Left ventricle myocardium inferior (tissue), 1 donor: ENCODE results near the gene ARHGEF39. TPM values are rescaled to one million over a fixed set of nuclear protein-coding genes. Genes with fewer than 3 reads are reported as not detected.

Experiments
- DNase-seq: peaks from one replicate; pipeline ENCODE4 v3.0.0-alpha.2; 2020
- H3K27ac ChIP-seq: fragments of 200-600 bp; replicated peaks from 2 replicates; pipeline ENCODE4 v1.8.0; 2021
- H3K27me3 ChIP-seq: fragments of 200-600 bp; 2 replicates; pipeline ENCODE4 v1.8.0; 2021; ENCODE audit warnings: low read depth
- H3K36me3 ChIP-seq: fragments of 200-600 bp; 2 replicates; pipeline ENCODE4 v1.8.0; 2021
- H3K4me1 ChIP-seq: fragments of 200-600 bp; 2 replicates; pipeline ENCODE4 v1.8.0; 2021
- H3K4me3 ChIP-seq: fragments of 200-600 bp; 2 replicates; pipeline ENCODE4 v1.8.0; 2021; ENCODE audit warnings: mild to moderate bottlenecking, moderate library complexity
- H3K9me3 ChIP-seq: fragments of 200-600 bp; replicated peaks from 2 replicates; pipeline ENCODE4 v1.8.0; 2021
- intact Hi-C: fragments of 100-400 bp; cut with micrococcal nuclease; formaldehyde crosslinking; loops from one replicate; pipeline ENCODE4 v1.11.0; 2022
- total RNA-seq: library from RNA; stranded (reverse); fragmentation: NEBNext Ultra II Directional; extraction: Animal tissue kit (Norgen Biotek cat#: 25700); gene quantifications from one replicate; pipeline ENCODE4 v1.2.1, GENCODE V29; 2021
- TF ChIP-seq, protein P1 (sequence below): fragments of 200-600 bp; IDR thresholded peaks from 2 replicates; pipeline ENCODE4 v1.8.0; 2021; ENCODE audit warnings: antibody characterized with exemption, mild to moderate bottlenecking, borderline replicate concordance
- donor health status: DM: no; HTN: yes; CAD: no; lungs with severe emphysema.

ARHGEF39 gene
- total RNA-seq, 1 donor from 2014 or later, result 0.27 TPM

DNA sequence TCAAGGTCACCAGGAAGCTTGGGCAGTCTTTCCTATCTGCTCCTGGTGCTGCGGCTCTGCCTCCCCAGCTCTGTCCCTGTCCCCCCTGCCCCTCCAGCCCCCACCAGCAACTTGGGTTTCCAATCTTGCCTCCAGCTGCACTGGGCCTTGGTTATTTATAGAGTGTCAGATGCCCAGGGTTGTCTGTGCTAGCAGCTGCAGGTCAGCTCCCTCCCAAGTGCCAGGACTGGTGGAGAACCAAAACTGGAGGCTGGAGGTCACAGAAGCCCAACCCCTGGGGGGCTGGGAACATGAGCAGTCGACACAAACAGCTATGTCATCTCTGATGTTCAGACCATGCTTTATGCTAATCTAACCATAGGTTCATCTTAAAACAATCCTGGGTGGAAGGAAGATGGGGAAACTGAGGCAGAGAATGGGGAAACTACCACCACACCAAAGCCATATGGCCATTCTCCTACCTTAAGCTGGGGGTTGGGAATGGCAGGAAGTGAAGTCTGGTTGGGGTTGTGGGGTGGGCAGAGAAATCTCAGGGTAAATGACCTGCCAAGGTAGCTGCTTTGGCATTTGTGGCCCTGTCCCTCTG is 23.1 kb upstream of the ARHGEF39 start:
- peaks cover 37% of the 10 kb centered on the region for H3K36me3 ChIP-seq
- DNase-seq, result peak; percentile 50
- intact Hi-C loops, result no loop called here
- H3K9me3 ChIP-seq, result no peaks in the 10 kb centered on the region
- peaks cover 76% of the 10 kb centered on the region for H3K4me1 ChIP-seq
- H3K27ac ChIP-seq, result peak overlapping the region; percentile 98
- TF ChIP-seq, protein P1, sequence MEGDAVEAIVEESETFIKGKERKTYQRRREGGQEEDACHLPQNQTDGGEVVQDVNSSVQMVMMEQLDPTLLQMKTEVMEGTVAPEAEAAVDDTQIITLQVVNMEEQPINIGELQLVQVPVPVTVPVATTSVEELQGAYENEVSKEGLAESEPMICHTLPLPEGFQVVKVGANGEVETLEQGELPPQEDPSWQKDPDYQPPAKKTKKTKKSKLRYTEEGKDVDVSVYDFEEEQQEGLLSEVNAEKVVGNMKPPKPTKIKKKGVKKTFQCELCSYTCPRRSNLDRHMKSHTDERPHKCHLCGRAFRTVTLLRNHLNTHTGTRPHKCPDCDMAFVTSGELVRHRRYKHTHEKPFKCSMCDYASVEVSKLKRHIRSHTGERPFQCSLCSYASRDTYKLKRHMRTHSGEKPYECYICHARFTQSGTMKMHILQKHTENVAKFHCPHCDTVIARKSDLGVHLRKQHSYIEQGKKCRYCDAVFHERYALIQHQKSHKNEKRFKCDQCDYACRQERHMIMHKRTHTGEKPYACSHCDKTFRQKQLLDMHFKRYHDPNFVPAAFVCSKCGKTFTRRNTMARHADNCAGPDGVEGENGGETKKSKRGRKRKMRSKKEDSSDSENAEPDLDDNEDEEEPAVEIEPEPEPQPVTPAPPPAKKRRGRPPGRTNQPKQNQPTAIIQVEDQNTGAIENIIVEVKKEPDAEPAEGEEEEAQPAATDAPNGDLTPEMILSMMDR, result no peak
- peak overlapping the region; percentile 78 for H3K4me3 ChIP-seq
- H3K27me3 ChIP-seq, result no peaks in the 10 kb centered on the region

DNA sequence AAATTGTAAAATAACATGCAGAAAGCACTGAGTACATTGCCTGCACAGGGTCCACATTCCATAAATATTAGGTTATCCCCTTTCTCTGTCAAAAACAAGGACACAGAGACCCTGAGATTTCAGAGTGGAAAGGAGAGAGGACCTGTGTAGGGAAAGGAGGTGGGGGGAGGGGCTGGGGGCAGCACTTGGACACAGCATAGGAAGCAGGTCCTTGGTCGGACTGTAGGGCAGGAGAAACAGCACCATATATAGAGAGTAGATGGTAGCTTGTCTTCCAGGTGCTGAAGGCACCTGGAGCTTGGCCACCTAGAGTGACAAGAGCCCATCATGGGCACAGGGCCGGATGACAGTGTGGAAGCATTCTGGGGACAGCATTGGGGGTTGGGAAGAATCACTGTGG is 22.3 kb upstream of the ARHGEF39 start:
- intact Hi-C loops, result no loop called here
- Histone ChIP-seq H3K4me1 (peaks cover 80% of the 10 kb centered on the region), H3K4me3 (peak overlapping the region; percentile 78), H3K27me3 (no peaks in the 10 kb centered on the region), H3K27ac (peak overlapping the region; percentile 98), H3K36me3 (peaks cover 45% of the 10 kb centered on the region), H3K9me3 (no peaks in the 10 kb centered on the region)
- TF ChIP-seq, protein P1, result no peak
- no peak for DNase-seq

DNA sequence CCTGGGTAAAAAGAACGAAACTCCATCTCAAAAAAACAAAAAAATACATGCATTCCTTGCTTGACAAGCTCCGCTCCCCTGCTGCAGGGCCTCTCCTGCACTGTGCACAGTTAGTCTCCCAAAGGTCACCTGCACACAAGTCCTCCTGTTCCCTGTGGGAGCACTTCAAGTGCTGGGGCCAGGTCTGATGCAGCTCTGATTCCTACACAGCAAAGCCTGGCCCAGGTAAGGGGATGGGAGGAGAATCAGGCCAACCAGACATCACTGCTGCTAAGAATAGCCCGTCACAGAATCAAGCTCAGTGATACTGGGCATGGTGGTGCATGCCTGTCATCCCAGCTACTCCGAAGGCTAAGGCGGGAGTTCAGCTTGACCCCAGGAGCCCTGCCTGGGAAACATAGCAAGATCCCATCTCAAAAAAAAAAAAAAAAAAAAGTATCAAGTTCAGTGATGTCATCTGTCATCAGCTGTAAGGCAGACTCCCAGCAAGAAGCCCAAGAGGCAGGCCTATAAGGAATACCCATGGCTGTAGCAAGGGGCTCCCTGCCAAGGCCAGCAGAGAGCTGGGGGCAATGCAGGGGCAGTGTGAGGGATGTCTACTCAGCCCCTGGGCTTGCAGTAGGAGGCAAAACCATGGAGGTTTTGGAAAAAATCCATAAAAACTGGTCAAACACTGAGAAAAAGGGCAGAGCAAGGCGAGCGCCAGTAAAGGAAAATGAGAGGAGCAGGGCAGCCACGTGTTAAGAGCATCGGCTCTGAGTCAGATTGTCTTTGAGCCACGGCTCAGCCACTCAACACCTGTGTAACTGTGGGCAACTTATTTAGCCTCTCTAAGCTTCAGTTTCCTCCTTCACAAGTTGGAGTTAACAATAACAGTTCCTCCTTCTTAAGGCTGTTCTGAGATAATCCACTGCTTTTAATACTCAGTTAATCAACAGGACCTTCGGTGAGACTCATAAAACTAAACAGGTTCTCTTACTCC is 21.5 kb upstream of the ARHGEF39 start:
- H3K27me3 ChIP-seq, result no peaks in the 10 kb centered on the region
- peak overlapping the region; percentile 78 for H3K4me3 ChIP-seq
- intact Hi-C loops, result no loop called here
- H3K36me3 ChIP-seq, result peaks cover 48% of the 10 kb centered on the region
- peaks cover 77% of the 10 kb centered on the region for H3K4me1 ChIP-seq
- peak; percentile 36 for DNase-seq
- TF ChIP-seq, protein P1, result no peak
- H3K9me3 ChIP-seq, result no peaks in the 10 kb centered on the region
- H3K27ac ChIP-seq, result peak overlapping the region; percentile 98

DNA sequence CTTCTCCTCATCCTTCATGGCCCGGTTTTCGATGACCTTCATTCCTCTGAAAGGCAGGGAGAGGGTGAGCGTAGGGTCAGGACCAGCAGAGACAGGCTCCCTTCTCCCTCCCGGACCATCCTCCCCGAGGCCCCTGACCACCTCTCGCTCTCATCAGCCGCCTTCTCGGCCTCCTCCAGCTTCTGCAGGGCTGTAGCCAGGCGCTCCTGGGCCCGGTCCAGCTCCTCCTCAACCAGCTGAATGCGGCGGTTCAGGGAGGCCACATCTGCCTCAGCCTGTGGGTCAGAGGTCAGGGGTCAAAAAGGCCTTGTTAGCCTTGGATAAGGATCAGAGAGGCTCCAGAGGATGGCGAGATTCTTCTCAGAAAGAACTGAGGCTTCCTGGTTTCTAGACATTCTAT is 20.5 kb upstream of the ARHGEF39 start:
- H3K4me3 ChIP-seq, result peak overlapping the region; percentile 78
- H3K36me3 ChIP-seq, result peaks cover 48% of the 10 kb centered on the region
- TF ChIP-seq, protein P1, result no peak
- no peak for DNase-seq
- H3K4me1 ChIP-seq, result peaks cover 68% of the 10 kb centered on the region
- peak overlapping the region; percentile 98 for H3K27ac ChIP-seq
- intact Hi-C loops, result no loop called here
- H3K27me3 ChIP-seq, result no peaks in the 10 kb centered on the region
- H3K9me3 ChIP-seq, result no peaks in the 10 kb centered on the region

DNA sequence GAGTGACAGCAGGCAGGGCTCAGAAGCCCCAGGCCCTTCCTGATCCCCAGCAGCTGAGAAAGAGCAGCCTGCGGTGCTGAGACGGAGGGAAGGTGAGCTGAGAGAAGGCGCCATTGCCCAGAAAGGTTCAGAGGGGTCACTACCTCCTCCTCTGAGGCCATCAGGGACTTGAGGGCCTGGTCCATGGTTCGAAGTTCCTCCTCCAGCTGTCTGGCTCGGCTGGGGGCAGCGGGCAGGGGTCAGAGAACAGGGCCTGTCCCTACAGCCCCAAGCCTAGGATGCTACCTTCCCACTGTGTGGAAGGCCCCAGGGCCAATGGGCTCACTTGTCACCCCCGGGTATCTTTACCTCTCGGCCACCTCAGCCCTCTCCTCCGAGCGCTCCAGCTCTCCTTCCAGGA is 19.9 kb upstream of the ARHGEF39 start:
- H3K4me1 ChIP-seq, result peaks cover 62% of the 10 kb centered on the region

More for the DNA sequence above, 19.9 kb upstream of the ARHGEF39 start:
- TF ChIP-seq, protein P1, result no peak
- intact Hi-C loops, result no loop called here
- Histone ChIP-seq H3K27me3 (no peaks in the 10 kb centered on the region), H3K36me3 (peaks cover 48% of the 10 kb centered on the region), H3K9me3 (no peaks in the 10 kb centered on the region), H3K4me3 (peak overlapping the region; percentile 78), H3K27ac (peak overlapping the region; percentile 98)
- no peak for DNase-seq
